ENCODE measurements around the gene PSORS1C2. TPM values are rescaled to one million over a fixed set of nuclear protein-coding genes. Genes with fewer than 3 reads are reported as not detected.

Gene PSORS1C2
- total and polyA plus RNA-seq, 4 donors, result not detected

DNA sequence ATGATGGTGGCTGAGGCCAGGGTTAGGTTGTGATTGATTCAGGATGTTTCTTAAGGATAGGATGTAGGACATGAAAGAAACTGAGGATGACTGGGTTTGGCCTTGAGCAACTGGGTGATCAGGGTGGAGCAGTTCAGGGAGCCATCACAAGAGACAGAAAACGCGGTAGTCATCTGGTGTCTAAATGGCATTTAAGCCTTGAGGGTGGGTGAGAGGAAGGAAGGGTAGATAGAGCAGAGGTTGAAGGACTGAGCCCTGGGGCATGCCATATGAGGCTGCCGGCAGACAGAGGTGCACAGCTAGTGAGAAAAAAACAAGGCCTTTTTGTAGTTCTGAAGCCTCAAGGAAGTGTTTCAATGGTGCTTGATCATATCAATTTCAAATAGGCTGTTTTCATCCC, 29.7 kb upstream of the PSORS1C2 start:
- Histone ChIP-seq H3K27me3 (ENCODE audit: control insufficient read depth in 4 of 4, insufficient read depth in 4 of 4, low read length in 3 of 4) (no peaks in the 10 kb centered on the region), H3K9ac (ENCODE audit: low read depth in 1 of 2, low read length in 2 of 2) (no peak overlapping the region), H3K4me3 (ENCODE audit: low read depth in 1 of 3, low read length in 3 of 3) (no peak overlapping the region), H3K27ac (ENCODE audit: low read depth in 1 of 2, low read length in 2 of 2) (no peak overlapping the region), H3K36me3 (ENCODE audit: control insufficient read depth in 4 of 4, insufficient read depth in 3 of 4, low read depth in 1 of 4, low read length in 3 of 4) (no peaks in the 10 kb centered on the region), H3K9me3 (ENCODE audit: control insufficient read depth in 4 of 4, low read length in 3 of 4) (no peaks in the 10 kb centered on the region), H3K4me1 (ENCODE audit: control insufficient read depth in 4 of 4, insufficient read depth in 4 of 4, low read length in 3 of 4) (no peaks in the 10 kb centered on the region)
- WGBS, result 82% methylated on average over 3 of the region's 3 CpGs
- DNase-seq (ENCODE audit: low spot score), result no peak
- TF ChIP-seq GABPA (IDR thresholded peaks at IDR 0.05 in 1 of 2, conservative IDR thresholded peaks at IDR 0.05 in 1 of 2) (no peak), RXRA (IDR thresholded peaks at IDR 0.05) (no peak), EGR1 (IDR thresholded peaks at IDR 0.05; ENCODE audit: low read depth in 2 of 2) (no peak), FOXA2 (IDR thresholded peaks at IDR 0.05) (no peak), NR2F2 (IDR thresholded peaks at IDR 0.05) (no peak), HNF4G (IDR thresholded peaks at IDR 0.05) (no peak), RAD21 (IDR thresholded peaks at IDR 0.05) (no peak), REST (IDR thresholded peaks at IDR 0.05) (no peak), FOXA1 (IDR thresholded peaks at IDR 0.05) (no peak), YY1 (IDR thresholded peaks at IDR 0.05) (no peak), SP1 (IDR thresholded peaks at IDR 0.05) (no peak), JUND (IDR thresholded peaks at IDR 0.05) (no peak), TAF1 (conservative IDR thresholded peaks at IDR 0.05) (no peak), HNF4A (conservative IDR thresholded peaks at IDR 0.05) (no peak)
- TF ChIP-seq, protein P1, sequence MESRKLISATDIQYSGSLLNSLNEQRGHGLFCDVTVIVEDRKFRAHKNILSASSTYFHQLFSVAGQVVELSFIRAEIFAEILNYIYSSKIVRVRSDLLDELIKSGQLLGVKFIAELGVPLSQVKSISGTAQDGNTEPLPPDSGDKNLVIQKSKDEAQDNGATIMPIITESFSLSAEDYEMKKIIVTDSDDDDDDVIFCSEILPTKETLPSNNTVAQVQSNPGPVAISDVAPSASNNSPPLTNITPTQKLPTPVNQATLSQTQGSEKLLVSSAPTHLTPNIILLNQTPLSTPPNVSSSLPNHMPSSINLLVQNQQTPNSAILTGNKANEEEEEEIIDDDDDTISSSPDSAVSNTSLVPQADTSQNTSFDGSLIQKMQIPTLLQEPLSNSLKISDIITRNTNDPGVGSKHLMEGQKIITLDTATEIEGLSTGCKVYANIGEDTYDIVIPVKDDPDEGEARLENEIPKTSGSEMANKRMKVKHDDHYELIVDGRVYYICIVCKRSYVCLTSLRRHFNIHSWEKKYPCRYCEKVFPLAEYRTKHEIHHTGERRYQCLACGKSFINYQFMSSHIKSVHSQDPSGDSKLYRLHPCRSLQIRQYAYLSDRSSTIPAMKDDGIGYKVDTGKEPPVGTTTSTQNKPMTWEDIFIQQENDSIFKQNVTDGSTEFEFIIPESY (IDR thresholded peaks at IDR 0.05), result no peak
- TF ChIP-seq, protein P2, sequence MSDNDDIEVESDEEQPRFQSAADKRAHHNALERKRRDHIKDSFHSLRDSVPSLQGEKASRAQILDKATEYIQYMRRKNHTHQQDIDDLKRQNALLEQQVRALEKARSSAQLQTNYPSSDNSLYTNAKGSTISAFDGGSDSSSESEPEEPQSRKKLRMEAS (IDR thresholded peaks at IDR 0.05), result no peak
- TF ChIP-seq, protein P3, sequence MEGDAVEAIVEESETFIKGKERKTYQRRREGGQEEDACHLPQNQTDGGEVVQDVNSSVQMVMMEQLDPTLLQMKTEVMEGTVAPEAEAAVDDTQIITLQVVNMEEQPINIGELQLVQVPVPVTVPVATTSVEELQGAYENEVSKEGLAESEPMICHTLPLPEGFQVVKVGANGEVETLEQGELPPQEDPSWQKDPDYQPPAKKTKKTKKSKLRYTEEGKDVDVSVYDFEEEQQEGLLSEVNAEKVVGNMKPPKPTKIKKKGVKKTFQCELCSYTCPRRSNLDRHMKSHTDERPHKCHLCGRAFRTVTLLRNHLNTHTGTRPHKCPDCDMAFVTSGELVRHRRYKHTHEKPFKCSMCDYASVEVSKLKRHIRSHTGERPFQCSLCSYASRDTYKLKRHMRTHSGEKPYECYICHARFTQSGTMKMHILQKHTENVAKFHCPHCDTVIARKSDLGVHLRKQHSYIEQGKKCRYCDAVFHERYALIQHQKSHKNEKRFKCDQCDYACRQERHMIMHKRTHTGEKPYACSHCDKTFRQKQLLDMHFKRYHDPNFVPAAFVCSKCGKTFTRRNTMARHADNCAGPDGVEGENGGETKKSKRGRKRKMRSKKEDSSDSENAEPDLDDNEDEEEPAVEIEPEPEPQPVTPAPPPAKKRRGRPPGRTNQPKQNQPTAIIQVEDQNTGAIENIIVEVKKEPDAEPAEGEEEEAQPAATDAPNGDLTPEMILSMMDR (IDR thresholded peaks at IDR 0.05; ENCODE audit: low read depth, low read length, missing input control), result no peak
- TF ChIP-seq, protein P4, sequence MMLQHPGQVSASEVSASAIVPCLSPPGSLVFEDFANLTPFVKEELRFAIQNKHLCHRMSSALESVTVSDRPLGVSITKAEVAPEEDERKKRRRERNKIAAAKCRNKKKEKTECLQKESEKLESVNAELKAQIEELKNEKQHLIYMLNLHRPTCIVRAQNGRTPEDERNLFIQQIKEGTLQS (IDR thresholded peaks at IDR 0.05), result no peak

All from liver (tissue), 9 donors.